Testis (tissue), 2 donors: ENCODE data around the gene PIEZO1.

Experiments
- CTCF ChIP-seq, 3 experiments: fragments of 450-650 bp in 2 of 3; fragments of 200-600 bp in 1 of 3; sonication (generic) in 1 of 3; IDR thresholded peaks; one replicate each; pipeline ENCODE4 v1.5.1; 2016 to 2019; ENCODE audit warnings: antibody characterized with exemption in 3 of 3, mild to moderate bottlenecking in 2 of 3, moderate library complexity in 1 of 3
- POLR2A ChIP-seq: fragments of 450-650 bp; IDR thresholded peaks from one replicate; pipeline ENCODE4 v1.6.1; 2017; ENCODE audit warnings: antibody characterized with exemption, mild to moderate bottlenecking, moderate library complexity

- TF ChIP-seq CTCF (IDR thresholded peaks at IDR 0.05) = no peak
- TF ChIP-seq POLR2A = no peak
Observed at GRCh38 chr16:88758227-88758943, 26.6 kb downstream of the PIEZO1 start.
